MCF 10A (cell line): ENCODE results near the gene CACNA1C. TPM values are rescaled to one million over a fixed set of nuclear protein-coding genes. Genes with fewer than 3 reads are reported as not detected.

Experiments
- BruUV-seq: library from RNA; stranded (reverse); fragments of 400-500 nt; replicated peaks from 2 replicates; lab custom pipeline; 2021; lab: Mats Ljungman, UMichigan
- CTCF ChIA-PET: fragments of 300-600 bp; sonication (Branson Sonifier 250); formaldehyde crosslinking; extraction: SDS; loops from one replicate; lab custom pipeline; 2021; ENCODE audit warnings: antibody characterized with exemption, inconsistent platforms; lab: Yijun Ruan, JAX
- POLR2A ChIA-PET: fragments of 300-600, 350-650 bp; sonication (Branson Sonifier 250); formaldehyde crosslinking; extraction: SDS; loops from one replicate; lab custom pipeline; 2020; ENCODE audit warnings: antibody characterized with exemption, inconsistent platforms; lab: Yijun Ruan, JAX
- DNase-seq: peaks from one replicate; pipeline ENCODE4 v3.0.0-alpha.2; 2018; ENCODE audit not compliant: unreplicated experiment
- H3K27ac Mint-ChIP-seq: one replicate; pipeline ENCODE4 v1.8.0; 2022; ENCODE audit warnings: mild to moderate bottlenecking, low read depth, mixed read lengths; ENCODE audit not compliant: unreplicated experiment
- H3K27me3 Mint-ChIP-seq: one replicate; pipeline ENCODE4 v1.8.0; 2022; ENCODE audit warnings: mixed read lengths; ENCODE audit not compliant: insufficient read depth, unreplicated experiment
- H3K36me3 Mint-ChIP-seq: one replicate; pipeline ENCODE4 v1.8.0; 2022; ENCODE audit warnings: mild to moderate bottlenecking, moderate library complexity, mixed read lengths; ENCODE audit not compliant: insufficient read depth, unreplicated experiment
- H3K4me1 Mint-ChIP-seq: one replicate; pipeline ENCODE4 v1.8.0; 2022; ENCODE audit warnings: mixed read lengths; ENCODE audit not compliant: insufficient read depth, unreplicated experiment
- H3K4me3 Mint-ChIP-seq: one replicate; pipeline ENCODE4 v1.8.0; 2022; ENCODE audit warnings: mild to moderate bottlenecking, moderate library complexity, mixed read lengths; ENCODE audit not compliant: unreplicated experiment
- H3K9me3 Mint-ChIP-seq: one replicate; pipeline ENCODE4 v1.8.0; 2022; ENCODE audit warnings: mixed read lengths; ENCODE audit not compliant: unreplicated experiment
- CTCF ChIP-seq: fragments of 200-600 bp; IDR thresholded peaks from one replicate; pipeline ENCODE4 v1.8.0; 2022; ENCODE audit warnings: antibody characterized with exemption, mild to moderate bottlenecking; ENCODE audit not compliant: unreplicated experiment
- intact Hi-C: fragments of 100-400 bp; cut with micrococcal nuclease; formaldehyde crosslinking; loops from 2 replicates; pipeline ENCODE4 v1.14.1; 2022
- total RNA-seq: library from RNA; stranded (reverse); gene quantifications from 2 replicates; pipeline ENCODE4 v1.2.3, GENCODE V29; 2022

Gene CACNA1C
- total RNA-seq, 1 experiment from 2014 or later: not detected

GRCh38 chr12:2335513-2335912, 282.7 kb downstream of the CACNA1C start:
- intact Hi-C loops: loop anchor here (5.0 kb wide), 1 partner anchor 38 kb away; no protein-coding TSS in a partner anchor
- Mint-ChIP-seq H3K9me3 (no peaks in the 10 kb centered on the region), H3K27ac (no peak overlapping the region), H3K4me1 (peaks cover 9% of the 10 kb centered on the region), H3K4me3 (no peak overlapping the region), H3K27me3 (no peaks in the 10 kb centered on the region), H3K36me3 (no peaks in the 10 kb centered on the region)
- ChIA-PET CTCF (interaction anchor here (0.7 kb wide), 1 partner anchor 23 kb away, joined by 3 read pairs; no protein-coding TSS in a partner anchor), POLR2A (no interaction called here)
- TF ChIP-seq CTCF: no peak
- no TSS peak for BruUV-seq
- DNase-seq: no peak

GRCh38 chr12:2335916-2336315, 283.1 kb downstream of the CACNA1C start:
- peak overlapping the region; percentile 52 for H3K4me3 Mint-ChIP-seq
- POLR2A ChIA-PET: interaction anchor here (0.5 kb wide), 1 partner anchor 328 kb away, joined by 3 read pairs; no protein-coding TSS in a partner anchor
- intact Hi-C loops: loop anchor here (5.0 kb wide), 1 partner anchor 39 kb away; no protein-coding TSS in a partner anchor
- DNase-seq: no peak
- TF ChIP-seq CTCF: no peak
- H3K27ac Mint-ChIP-seq: peak overlapping the region; percentile 91
- CTCF ChIA-PET: interaction anchor here (0.6 to 0.7 kb wide), 2 partner anchors 23 to 841 kb away, joined by 3 read pairs; no protein-coding TSS in a partner anchor
- peaks cover 9% of the 10 kb centered on the region for H3K4me1 Mint-ChIP-seq
- no peaks in the 10 kb centered on the region for H3K36me3 Mint-ChIP-seq
- no TSS peak for BruUV-seq
- no peaks in the 10 kb centered on the region for H3K27me3 Mint-ChIP-seq
- no peaks in the 10 kb centered on the region for H3K9me3 Mint-ChIP-seq

GRCh38 chr12:2336409-2336829, 283.6 kb downstream of the CACNA1C start:
- no peaks in the 10 kb centered on the region for H3K9me3 Mint-ChIP-seq
- POLR2A ChIA-PET: interaction anchor here (0.5 kb wide), 2 partner anchors 328 to 542 kb away, joined by 3 read pairs; no protein-coding TSS in a partner anchor
- peak; percentile 92 for DNase-seq

More at GRCh38 chr12:2336409-2336829, 283.6 kb downstream of the CACNA1C start:
- intact Hi-C loops: loop anchor here (5.0 kb wide), 1 partner anchor 39 kb away; no protein-coding TSS in a partner anchor
- Mint-ChIP-seq H3K4me1 (peaks cover 9% of the 10 kb centered on the region), H3K27me3 (no peaks in the 10 kb centered on the region), H3K27ac (peak overlapping the region; percentile 91), H3K36me3 (no peaks in the 10 kb centered on the region), H3K4me3 (peak overlapping the region; percentile 52)
- no TSS peak for BruUV-seq
- TF ChIP-seq CTCF: no peak
- CTCF ChIA-PET: interaction anchor here (0.6 kb wide), 1 partner anchor 841 kb away, joined by 3 read pairs; no protein-coding TSS in a partner anchor
